Measurements from ENCODE around the gene TNFRSF11A.

DNA sequence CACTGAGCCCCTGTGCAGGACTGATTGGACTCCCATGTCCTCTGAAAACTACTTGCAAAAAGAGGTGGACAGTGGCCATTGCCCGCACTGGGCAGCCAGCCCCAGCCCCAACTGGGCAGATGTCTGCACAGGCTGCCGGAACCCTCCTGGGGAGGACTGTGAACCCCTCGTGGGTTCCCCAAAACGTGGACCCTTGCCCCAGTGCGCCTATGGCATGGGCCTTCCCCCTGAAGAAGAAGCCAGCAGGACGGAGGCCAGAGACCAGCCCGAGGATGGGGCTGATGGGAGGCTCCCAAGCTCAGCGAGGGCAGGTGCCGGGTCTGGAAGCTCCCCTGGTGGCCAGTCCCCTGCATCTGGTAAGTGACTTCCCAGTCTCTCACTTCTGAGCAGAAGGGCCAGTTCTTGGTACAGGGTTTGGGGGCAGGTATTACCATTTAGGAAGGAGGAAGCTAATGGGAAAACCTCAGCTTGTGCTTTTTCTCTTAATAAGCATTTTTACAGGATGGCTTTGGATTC lies 44.1 kb downstream of the TNFRSF11A start:
- TF ChIP-seq CTCF (IDR thresholded peaks at IDR 0.05; ENCODE audit: insufficient read depth, low read length) = no peak
- TF ChIP-seq POLR2AphosphoS5 (IDR thresholded peaks at IDR 0.05; ENCODE audit: low read depth) = no peak
- TF ChIP-seq GABPA (IDR thresholded peaks at IDR 0.05; ENCODE audit: low read depth) = no peak
- TF ChIP-seq REST (IDR thresholded peaks at IDR 0.05; ENCODE audit: insufficient replicate concordance, low read depth) = no peak

Measured in HL-60 (cell line).